Stimulated activated CD4-positive, alpha-beta T cell treated with anti-CD3 and anti-CD28 coated beads, Interleukin-1b, Interleukin-23, amount 100 ng/mL, for 4 hours (primary cell): Measurements from ENCODE around the gene LRRC27.

Experiments used
- DNase-seq, 2 donors: peaks; one replicate each; pipeline ENCODE4 v3.0.0-alpha.2; 2020; ENCODE audit warnings: low read depth in 2 of 2

Gene LRRC27

DNA sequence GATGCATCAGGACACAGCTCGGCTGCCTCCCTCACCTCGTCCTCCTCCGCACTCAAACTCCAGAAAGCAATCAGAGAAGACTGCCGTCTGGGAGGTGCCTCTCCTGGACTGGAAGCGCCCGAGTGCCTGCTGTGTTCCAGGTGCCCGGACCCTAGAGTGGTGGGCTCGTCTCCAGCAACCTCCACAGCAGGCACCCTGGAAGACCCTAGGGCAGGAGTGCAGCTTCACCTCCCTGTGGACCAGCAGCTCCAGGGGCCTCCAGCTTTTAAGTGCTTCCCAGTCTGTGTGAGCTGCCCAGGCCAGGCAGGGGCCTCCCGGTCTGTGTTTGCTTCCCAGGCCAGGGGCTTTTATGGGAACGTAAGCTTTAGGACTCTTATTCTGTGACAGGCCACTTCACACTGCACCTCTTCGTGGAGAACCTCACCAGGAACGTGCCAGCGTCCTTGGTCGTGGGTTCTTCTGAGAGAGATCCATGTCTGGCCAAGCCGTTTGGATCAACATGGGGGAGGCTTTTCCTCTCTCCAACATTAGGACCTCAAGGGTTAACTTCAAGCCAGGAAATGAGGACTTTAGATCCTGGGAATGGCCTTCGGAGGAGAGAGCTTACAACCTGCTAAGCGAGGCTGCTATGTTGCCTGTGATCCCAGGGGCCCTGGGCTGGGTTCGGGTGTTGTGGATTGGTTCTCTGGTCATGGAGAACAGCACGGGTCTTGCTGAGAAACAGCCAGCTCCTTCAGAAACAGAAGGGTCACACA is 59.1 kb downstream of the LRRC27 start:
- no peak for DNase-seq

DNA sequence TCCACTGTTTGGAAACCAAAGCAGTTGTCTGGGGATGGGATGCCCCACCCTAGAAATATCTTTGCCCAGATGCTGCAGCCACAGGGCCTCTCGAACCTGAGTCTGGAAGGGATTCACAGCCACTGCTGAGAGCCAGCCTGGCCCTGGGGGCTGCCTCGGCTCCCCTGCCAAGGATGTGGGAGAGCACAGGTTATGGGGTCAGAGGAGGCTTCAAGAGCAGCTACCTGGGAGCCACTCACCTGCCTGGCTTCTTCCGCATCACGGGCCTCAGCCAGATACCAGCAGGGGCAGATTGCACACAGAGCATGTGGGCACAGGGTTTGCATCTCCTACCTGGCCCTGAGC is 59.7 kb downstream of the LRRC27 start:
- DNase-seq, result no peak

- no peak for DNase-seq
Observed at GRCh38 chr10:132392184-132392800, 60.3 kb downstream of the LRRC27 start.

GRCh38 chr10:132392811-132393694 is 61.1 kb downstream of the LRRC27 start:
- no peak for DNase-seq

DNA sequence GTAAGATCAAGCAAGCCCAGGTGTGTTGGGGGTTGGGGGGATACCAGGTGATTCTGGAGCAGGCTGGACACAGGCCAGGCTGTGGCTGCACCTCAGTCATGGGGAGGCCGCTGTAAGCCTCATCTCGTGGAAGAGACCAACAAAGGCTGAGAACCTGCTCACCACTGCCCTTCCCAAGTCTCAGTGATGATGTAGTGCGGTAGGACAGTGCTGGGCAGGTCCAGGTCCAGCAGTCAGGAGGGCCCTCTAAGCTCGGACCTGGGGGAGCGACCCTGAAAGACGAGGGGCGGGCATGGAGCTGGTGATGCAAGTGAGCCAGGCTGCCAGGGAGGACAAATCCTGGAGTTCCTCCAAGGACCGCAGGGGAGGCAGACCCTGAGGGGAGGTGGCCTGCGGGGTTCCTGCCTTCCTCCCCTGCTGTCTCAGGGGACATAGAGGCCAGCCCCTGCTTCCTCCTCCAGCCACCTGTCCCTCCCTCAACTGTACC is 61.7 kb downstream of the LRRC27 start:
- DNase-seq, result no peak

DNA sequence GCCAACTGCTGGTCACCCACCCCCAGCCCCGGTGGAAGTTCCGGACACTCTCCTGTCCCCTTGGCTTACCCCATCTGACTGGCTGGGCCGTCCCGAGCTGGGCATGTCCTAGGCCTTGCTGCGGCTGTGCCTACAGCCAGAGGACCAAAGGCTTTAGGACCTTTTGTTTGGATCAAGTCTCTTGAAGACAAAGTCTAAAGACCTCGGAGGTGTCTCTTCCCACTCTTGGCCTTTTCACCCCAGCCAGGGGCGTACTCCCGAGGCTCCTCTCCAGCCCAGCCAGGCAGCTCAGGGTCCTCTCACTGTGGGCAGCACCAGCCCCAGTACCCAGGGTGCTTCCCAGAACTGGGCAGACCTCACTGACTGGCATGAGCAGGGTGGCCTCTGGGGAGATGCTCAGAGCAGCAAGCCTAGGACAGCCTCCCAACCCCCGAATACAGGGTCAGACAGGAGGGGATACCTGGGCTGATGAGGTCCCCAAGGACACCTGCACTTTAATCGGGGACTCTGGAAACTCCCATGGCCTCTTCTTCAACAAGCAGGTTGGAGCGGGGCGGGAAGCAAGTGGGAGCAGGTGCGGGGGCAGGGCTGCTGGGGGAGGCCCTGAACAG is 62.3 kb downstream of the LRRC27 start:
- no peak for DNase-seq

DNA sequence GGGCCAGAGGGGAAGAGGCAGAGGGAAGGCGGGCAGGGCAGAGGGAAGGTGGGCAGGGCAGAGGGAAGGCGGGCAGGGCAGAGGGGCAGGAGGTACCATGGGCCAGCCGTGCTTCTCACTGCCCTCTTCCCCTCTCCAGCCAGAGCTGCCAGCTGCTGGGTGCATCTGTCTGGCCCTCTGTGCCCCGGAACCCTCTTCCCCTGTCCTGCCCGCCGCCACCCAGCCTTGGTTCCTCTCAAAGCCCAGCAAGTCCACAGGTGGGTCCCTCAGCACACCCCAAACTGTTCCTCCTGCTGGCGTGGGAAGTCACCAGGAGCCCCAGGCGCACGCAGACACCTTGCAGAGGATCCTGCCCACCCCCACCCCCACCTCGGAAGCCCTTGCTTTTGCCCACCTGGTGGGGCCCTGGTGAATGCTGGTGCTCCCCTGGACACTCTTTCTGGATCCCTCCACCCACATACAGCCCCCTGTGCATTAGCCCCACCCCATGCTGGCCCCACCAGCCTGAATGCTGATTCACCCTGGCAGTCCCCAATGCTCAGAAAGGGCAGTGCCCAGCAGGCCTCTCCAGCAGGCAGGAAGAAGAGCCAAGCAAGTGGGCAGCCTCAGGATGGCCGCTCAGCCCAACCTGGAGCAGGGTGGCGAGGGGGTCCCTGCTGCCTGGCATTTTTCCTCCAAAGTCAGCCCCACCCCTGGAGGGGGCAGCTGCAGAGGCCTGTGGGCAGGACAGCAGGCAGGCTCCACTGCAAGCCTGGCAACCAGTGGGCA is 63.1 kb downstream of the LRRC27 start:
- no peak for DNase-seq

DNA sequence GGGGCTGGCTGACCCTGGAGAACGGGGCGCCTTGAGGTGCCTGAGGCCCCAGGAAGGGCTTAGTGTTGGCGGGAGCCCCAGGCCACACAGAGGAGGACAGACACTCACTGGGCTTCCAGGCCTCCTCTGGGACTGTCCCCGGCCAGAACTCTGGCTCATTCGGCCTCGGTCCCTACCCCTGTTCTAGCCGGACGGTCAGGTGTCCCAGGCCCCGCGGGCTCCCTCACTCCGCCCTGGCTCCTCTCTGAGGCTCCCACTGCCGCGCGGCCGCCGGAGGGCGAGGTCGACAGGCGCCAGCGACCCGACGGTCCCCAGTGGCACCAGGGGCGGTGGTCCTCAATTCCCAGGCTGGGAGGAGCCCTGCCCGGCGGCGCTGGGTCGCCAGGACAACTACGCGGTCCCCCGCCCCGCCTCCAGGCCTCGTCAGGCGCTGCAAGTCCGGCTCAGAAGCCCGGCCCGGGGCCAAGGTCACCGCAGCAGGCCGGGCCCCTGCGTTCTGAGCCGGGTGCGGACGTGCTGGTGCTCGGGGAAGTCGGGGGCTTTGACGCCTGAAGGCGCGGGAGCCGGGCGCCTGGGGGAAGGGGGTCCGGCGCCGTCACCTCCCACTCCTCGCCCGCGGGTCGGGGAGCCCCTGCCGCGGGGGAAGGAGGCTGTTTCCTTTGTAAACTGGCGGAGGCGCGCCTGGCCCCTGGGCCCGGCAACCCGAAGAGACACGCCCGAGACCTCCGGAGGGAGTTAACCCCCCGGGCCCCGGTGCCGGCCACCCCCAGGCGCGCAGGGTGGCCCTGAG is 63.9 kb downstream of the LRRC27 start:
- DNase-seq, result peak in 1 of 2 donors; percentile 30

GRCh38 chr10:132396494-132397035 is 64.6 kb downstream of the LRRC27 start:
- DNase-seq, result peak; percentile 36 to 53

DNA sequence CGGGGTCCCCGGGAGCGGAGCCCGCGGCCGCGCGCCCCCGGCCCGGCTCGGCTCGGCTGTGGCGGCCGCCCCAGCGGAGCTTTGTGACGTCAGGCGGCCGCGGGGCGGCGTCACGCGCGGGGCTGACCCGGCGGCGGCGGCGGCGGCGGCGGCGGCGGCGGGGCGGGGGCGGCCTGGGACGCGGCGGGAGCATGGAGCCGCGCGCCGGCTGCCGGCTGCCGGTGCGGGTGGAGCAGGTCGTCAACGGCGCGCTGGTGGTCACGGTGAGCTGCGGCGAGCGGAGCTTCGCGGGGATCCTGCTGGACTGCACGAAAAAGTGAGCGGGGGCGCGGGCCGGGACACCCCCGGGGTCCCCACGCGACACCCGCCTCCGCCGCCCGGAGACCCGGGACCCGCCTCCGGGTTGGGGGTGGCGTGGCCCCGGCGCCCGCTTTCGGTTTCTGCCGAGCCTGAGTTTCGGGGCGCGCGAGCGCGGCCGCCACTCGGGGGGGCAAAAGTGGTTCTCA is 65.1 kb downstream of the LRRC27 start, which contains the start of gene PWWP2B:
PWWP2B (plus strand) TSS at position 165 of the 506 bp plus-strand sequence; CDS start at position 192, 27 bp downstream.
- DNase-seq, result peak; percentile 54 to 62

DNA sequence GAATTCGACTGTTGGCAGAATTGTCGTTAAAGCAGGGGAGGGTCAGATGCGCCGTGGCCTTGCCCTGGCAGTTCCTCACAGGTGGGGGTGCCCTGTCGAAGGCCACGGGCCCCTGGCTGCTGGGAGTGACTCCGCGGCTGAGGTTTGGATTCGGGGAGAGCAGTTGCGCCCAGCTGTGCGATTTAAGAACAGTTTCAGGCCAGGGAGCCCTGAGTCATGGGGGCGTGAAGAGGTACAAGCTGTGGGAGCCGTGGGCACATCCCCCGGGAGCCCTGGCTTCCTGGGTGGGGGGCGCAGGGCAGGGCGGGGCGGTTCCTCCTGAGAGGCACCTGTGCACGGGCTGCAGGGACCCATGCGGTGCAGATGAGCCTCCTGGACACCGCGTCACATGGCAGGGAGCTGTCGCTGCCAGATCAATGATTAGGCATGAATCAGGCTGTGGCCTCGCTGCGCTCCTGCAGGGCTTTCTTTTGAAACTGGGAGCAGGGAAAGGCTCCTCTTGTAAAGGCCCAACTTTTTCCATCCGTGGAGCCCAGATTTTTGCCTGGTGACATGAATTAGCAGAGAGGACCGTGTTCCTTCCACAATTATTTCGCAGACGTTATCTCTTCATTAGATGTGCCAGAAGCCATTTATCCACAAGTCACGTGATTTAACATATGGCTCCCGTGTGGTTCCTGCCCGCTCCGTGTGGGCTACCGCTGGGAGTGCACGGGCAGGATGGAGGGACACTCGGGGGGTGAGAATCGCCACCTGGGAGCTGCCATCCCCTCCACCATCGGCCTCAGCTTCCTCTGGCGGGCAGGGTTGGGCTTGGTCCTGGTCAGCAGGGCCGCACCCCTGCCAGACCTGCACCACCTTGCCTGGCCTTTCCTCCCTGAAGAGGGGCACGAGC is 65.9 kb downstream of the LRRC27 start:
- DNase-seq, result peak in 1 of 2 donors; percentile 33

- no peak for DNase-seq
Observed at GRCh38 chr10:132398566-132398991, 66.6 kb downstream of the LRRC27 start.

- no peak for DNase-seq
Observed at GRCh38 chr10:132399117-132400035, 67.4 kb downstream of the LRRC27 start.

- DNase-seq, result no peak
Observed at GRCh38 chr10:132400041-132400546, 68.1 kb downstream of the LRRC27 start.

- DNase-seq, result no peak
Observed at GRCh38 chr10:132400547-132401151, 68.7 kb downstream of the LRRC27 start.

DNA sequence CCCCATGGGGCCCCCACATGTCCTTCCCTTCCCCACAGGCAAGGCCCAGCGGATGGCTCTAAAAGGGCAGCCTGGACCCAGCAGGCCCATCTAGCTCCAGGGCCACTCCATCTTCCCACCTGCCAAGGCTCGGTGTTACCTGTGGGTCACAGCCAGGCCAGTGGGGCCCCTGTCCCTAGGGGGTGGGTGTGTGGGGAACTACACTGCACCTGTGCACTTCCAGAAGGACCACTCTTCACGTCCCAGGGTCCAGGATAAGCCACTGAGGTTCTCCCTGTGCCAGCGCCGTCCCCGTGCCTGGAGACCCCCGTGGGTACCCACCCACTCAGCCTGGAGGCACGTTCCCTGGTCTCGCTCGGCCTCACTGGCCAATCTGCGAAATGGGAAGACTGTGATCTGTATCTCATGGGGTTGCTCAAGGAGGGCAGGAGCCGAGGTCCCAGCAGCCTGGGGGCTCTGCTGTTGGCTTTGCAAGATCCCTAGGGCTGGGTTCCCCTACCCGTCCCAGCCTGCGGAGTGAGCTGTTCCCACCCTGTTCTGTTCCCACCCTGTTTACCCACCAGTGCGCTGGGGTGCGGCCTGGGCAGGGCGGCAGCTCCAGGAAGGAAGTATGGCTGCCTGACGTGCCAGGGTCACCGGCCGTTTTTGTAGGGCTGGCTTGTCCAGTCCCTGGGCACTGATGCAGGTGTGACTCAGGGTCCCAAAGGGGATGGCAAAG is 69.6 kb downstream of the LRRC27 start:
- DNase-seq, result no peak
